GM19397 (cell line): ENCODE results near the gene ARL6IP6.

Source experiments
- ATAC-seq: cut with Tn5 transposase; IDR thresholded peaks from one replicate; pipeline ENCODE4 v1.9.1; 2021; ENCODE audit warnings: mild to moderate bottlenecking, moderate library complexity; ENCODE audit not compliant: unreplicated experiment

Gene ARL6IP6

DNA sequence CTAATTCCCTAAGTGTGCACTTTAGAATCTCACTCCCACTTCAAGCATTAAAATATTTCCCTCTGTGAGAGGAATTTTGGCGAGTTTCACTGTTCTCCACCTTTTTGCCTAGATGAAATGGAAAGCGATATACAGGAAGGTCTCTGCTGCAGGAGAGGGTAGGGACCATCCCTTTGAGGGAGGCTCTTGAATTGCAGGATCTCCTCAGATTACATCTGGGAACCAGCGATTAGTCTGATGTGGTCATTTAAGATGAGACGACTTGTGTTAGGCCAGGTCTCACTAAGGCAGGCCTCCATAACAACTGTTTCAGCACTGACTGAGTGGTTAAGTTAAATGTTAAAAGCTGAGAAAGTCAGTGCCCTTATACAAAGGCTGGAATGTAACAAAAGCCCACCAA, 74.6 kb downstream of the ARL6IP6 start:
- ATAC-seq, result no peak

DNA sequence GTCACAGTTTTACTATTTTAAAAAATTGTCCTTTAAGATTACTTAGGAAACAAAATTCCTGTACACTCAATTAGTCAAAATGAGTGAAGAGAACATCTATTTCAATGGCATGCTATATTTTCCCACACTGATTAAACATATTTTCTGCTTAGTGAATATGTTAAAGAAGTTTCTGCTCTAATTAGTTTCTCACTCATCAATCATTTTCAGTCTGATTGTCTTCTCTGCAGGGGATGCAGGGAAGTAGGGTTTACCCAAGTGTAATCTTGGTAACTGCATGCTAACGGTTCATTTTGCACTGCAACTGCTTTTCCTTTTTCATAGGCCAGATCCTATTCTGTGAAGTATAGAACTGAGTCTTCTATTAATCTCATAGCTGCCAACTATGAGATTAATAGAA, 78.5 kb downstream of the ARL6IP6 start:
- no peak for ATAC-seq

DNA sequence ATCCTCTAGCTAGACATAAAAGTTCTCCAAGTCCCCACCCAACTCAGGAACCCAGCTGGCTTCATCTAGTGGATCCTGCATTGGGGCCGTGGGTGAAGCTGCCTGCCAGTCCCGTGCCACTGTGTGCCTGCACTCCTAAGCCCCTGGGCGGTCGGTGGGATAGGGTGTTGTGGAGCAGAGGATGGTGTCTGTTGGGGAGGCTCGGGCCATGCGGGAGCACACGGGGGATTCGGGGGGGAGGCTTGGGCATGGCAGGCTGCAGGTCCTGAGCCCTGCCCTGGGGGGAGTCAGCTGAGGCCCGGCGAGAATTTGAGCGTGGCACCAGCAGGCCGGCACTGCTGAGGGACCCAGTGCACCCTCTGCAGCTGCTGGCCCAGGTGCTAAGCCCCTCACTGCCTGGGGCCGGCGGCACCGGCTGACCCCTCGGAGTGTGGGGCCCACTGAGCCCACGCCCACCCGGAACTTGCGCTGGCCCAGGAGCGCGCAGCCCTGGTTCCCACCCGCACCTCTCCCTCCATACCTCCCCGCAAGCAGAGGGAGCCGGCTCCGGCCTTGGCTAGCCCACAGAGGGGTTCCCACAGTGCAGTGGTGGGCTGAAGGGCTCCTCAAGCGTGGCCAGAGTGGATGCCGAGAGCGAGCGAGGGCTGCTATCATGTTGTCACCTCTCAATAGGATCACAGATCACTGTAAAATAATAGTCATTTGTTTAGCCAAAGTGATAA, 86.4 kb downstream of the ARL6IP6 start:
- no peak for ATAC-seq

DNA sequence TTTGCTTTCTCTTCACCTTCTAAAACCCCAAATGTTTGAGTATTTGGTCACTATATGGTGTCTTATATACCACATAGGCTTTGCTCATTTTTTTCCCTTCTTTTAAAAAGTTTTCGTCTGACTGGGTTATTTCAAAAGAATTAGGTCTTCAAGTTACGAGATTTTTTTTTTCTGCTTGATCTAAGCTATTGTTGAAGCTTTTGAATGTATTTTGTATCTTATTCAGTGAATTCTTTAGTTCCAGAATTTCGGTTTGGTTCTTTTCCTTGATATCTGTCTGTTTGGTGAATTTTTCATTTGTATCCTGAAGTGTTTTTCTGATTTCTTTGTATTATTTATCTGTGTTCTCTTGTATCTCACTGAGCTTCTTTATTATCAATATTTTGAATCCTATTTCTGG, 93.5 kb downstream of the ARL6IP6 start:
- ATAC-seq, result no peak
